ENCODE data around the gene TMEM91.

TMEM91 gene

DNA sequence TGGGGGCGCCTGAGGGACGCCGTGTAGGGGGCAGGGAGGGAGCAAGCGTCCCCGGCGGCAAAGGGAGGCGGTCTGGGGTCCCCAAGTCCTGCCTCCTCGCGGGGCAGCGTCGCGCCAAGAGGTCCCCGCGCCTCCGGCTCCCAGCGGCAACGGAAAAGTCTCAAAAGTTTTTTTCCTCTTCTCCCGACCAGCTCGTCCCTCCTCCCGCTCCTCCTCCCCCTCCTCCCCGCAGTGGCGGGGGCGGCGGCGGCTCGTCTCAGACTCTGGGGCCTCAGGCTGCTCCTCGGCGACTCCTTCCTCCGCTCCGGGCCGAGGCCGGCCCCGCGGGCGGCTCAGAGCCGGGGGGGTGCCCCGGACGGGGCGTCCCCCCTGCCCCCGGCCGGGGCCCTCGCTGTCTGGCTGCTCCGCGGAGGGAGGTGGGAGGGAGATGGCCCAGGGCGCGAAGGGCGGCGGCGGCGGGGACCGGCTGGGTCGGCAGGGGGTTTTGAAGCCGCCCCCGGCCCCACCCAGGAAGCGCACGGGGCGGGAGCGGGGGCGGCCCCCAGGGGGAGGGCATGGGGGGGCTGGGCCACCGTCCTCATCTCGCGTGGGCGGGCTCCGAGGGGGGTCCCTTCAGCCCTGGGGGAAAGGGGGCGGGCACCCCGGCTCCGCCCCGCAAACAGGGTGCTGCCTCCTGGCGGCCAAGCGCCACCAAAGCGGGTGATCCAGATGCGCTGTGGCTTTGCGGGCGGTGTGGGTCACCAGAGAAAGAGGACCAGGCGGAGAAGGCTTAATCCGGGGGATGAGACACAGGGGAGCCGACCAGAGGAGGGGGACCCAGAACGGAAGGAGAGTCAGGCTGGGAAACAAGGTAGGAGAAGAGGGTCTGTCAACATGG, 22.6 kb upstream of the TMEM91 start, which contains the start of gene TGFB1:
TGFB1 (minus strand) TSS at position 457 of the 877 bp plus-strand sequence. CDS start 878 bp downstream, outside the sequence.
- H3F3A ChIP-seq (ENCODE audit: insufficient read depth): peaks cover 4% of the 10 kb centered on the region; the same call in 1 of the 2 replicates
- H3K4me3 ChIP-seq (ENCODE audit: insufficient read depth, low read length, poor library complexity, severe bottlenecking): peak within 1 kb of the TSS; percentile 92
- H3K36me3 ChIP-seq (ENCODE audit: low read length): no peaks in the 10 kb centered on the region
- H4K20me1 ChIP-seq (ENCODE audit: low read depth, low read length): peaks cover 4% of the 10 kb centered on the region; the same call in 1 of the 2 replicates
- H3K9me3 ChIP-seq (ENCODE audit: insufficient read depth, low read length): no peaks in the 10 kb centered on the region
- TF ChIP-seq EZH2phosphoT487 (conservative IDR thresholded peaks at IDR 0.05; ENCODE audit: low read length): no peak
- TF ChIP-seq, protein P1, sequence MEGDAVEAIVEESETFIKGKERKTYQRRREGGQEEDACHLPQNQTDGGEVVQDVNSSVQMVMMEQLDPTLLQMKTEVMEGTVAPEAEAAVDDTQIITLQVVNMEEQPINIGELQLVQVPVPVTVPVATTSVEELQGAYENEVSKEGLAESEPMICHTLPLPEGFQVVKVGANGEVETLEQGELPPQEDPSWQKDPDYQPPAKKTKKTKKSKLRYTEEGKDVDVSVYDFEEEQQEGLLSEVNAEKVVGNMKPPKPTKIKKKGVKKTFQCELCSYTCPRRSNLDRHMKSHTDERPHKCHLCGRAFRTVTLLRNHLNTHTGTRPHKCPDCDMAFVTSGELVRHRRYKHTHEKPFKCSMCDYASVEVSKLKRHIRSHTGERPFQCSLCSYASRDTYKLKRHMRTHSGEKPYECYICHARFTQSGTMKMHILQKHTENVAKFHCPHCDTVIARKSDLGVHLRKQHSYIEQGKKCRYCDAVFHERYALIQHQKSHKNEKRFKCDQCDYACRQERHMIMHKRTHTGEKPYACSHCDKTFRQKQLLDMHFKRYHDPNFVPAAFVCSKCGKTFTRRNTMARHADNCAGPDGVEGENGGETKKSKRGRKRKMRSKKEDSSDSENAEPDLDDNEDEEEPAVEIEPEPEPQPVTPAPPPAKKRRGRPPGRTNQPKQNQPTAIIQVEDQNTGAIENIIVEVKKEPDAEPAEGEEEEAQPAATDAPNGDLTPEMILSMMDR (IDR thresholded peaks at IDR 0.05; ENCODE audit: insufficient read depth, low read length, poor library complexity, severe bottlenecking): peak; percentile 95
- H2AFZ ChIP-seq (ENCODE audit: low read depth, low read length, severe bottlenecking): peak within 1 kb of the TSS; percentile 47
- H3K9me2 ChIP-seq (replicated peaks; ENCODE audit: insufficient read depth, low read length): no peaks in the 10 kb centered on the region
- no peaks in the 10 kb centered on the region for H3K27me3 ChIP-seq (ENCODE audit: low read length)
- peak within 1 kb of the TSS; percentile 94 for H3K9ac ChIP-seq (ENCODE audit: low read length)
- H3K4me2 ChIP-seq (ENCODE audit: low read depth, low read length, poor library complexity, severe bottlenecking): peak within 1 kb of the TSS; percentile 74
- peaks cover 46% of the 10 kb centered on the region for H3K79me2 ChIP-seq (ENCODE audit: insufficient read depth, low read length)
- peak within 1 kb of the TSS; percentile 86 for H3K27ac ChIP-seq (ENCODE audit: low read depth, low read length)

DNA sequence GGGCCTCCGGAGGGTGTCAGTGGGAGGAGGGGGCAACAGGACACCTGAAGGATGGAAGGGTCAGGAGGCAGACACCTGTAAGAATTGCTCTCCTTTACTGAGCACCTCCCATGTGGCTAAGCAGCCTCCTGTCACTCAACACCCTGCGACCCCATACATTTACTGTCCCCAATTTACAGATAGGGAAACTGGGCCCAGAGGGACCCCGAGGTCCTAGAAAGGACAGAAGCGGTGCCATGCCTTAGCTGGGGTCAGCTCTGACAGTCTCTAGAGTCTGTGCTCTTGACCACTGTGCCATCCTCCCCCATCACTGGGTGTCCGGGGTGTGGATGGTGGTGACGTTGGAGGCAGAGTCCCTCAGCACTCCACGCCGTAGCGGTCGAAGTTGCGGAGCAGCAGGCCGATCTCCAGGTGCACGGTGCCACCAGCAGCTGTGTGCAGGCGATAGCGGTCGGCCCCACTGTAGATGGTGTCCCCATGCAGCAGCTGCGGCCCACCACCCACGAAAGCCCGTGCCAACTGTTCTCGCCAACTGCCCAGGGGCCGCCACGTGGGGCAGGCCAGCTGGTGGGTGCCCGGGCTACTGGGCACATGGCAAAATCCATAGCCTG, 21.9 kb upstream of the TMEM91 start:
- Histone ChIP-seq H3K27ac (ENCODE audit: low read depth, low read length) (0 out of 2 replicates have a peak overlapping the region, but pooled peaks have one; percentile 22), H3K9ac (ENCODE audit: low read length) (peak overlapping the region; percentile 94), H3F3A (ENCODE audit: insufficient read depth) (peaks cover 4% of the 10 kb centered on the region; the same call in 1 of the 2 replicates), H3K36me3 (ENCODE audit: low read length) (no peaks in the 10 kb centered on the region), H3K9me2 (replicated peaks; ENCODE audit: insufficient read depth, low read length) (no peaks in the 10 kb centered on the region), H3K9me3 (ENCODE audit: insufficient read depth, low read length) (no peaks in the 10 kb centered on the region), H3K79me2 (ENCODE audit: insufficient read depth, low read length) (peaks cover 38% of the 10 kb centered on the region), H4K20me1 (ENCODE audit: low read depth, low read length) (peaks cover 4% of the 10 kb centered on the region; the same call in 1 of the 2 replicates), H3K27me3 (ENCODE audit: low read length) (no peaks in the 10 kb centered on the region), H3K4me3 (ENCODE audit: insufficient read depth, low read length, poor library complexity, severe bottlenecking) (no peak overlapping the region), H2AFZ (ENCODE audit: low read depth, low read length, severe bottlenecking) (no peak overlapping the region), H3K4me2 (ENCODE audit: low read depth, low read length, poor library complexity, severe bottlenecking) (peak overlapping the region; percentile 42)
- no peak for TF ChIP-seq EZH2phosphoT487 (conservative IDR thresholded peaks at IDR 0.05; ENCODE audit: low read length)
- TF ChIP-seq, protein P1 (IDR thresholded peaks at IDR 0.05; ENCODE audit: insufficient read depth, low read length, poor library complexity, severe bottlenecking): no peak

DNA sequence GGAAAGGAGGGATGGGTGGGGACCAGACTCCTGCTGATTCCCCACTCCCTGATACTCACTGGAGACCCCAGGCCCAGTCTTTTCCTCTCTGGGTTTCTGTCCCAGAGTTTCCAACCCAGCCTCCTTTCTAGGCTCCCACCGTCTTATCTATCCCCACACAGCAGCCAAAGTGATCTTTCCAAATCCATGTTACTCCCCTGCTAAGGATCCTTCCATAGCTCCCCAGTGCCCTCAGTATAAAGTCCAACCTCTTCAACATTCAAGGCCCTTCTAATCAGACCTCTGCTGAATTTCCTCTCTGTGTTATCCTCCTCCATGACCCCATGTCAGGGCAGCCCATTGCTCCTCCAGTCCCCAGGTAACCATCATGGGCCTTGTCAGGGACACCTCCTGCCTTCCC, 21.3 kb upstream of the TMEM91 start:
- Histone ChIP-seq H3K79me2 (ENCODE audit: insufficient read depth, low read length) (peaks cover 32% of the 10 kb centered on the region), H3K9ac (ENCODE audit: low read length) (no peak overlapping the region), H3K27ac (ENCODE audit: low read depth, low read length) (no peak overlapping the region)

More for the DNA sequence above, 21.3 kb upstream of the TMEM91 start:
- Histone ChIP-seq H3K4me3 (ENCODE audit: insufficient read depth, low read length, poor library complexity, severe bottlenecking) (no peak overlapping the region), H3K4me2 (ENCODE audit: low read depth, low read length, poor library complexity, severe bottlenecking) (no peak overlapping the region), H4K20me1 (ENCODE audit: low read depth, low read length) (peaks cover 4% of the 10 kb centered on the region; the same call in 1 of the 2 replicates), H3F3A (ENCODE audit: insufficient read depth) (peaks cover 4% of the 10 kb centered on the region; the same call in 1 of the 2 replicates), H3K36me3 (ENCODE audit: low read length) (no peaks in the 10 kb centered on the region), H3K9me3 (ENCODE audit: insufficient read depth, low read length) (no peaks in the 10 kb centered on the region), H3K9me2 (replicated peaks; ENCODE audit: insufficient read depth, low read length) (no peaks in the 10 kb centered on the region), H3K27me3 (ENCODE audit: low read length) (no peaks in the 10 kb centered on the region), H2AFZ (ENCODE audit: low read depth, low read length, severe bottlenecking) (no peak overlapping the region)
- TF ChIP-seq, protein P1 (IDR thresholded peaks at IDR 0.05; ENCODE audit: insufficient read depth, low read length, poor library complexity, severe bottlenecking): no peak
- no peak for TF ChIP-seq EZH2phosphoT487 (conservative IDR thresholded peaks at IDR 0.05; ENCODE audit: low read length)

Measured in SU-DHL-6 (cell line).